Tibial nerve (tissue), 3 donors: Measurements from ENCODE around the gene BACH2.

Experiments
- CTCF ChIP-seq, 5 experiments: fragments of 200-600 bp in 3 of 5; fragments of 450-650 bp in 2 of 5; sonication (generic) in 3 of 5; IDR thresholded peaks; one replicate each; pipeline ENCODE4 v1.5.1; 2016 to 2019; ENCODE audit warnings: antibody characterized with exemption in 5 of 5, mild to moderate bottlenecking in 3 of 5, moderate library complexity in 2 of 5
- POLR2A ChIP-seq, 2 donors: fragments of 450-650 bp; IDR thresholded peaks; one replicate each; pipeline ENCODE4 v1.6.1; 2017; ENCODE audit warnings: antibody characterized with exemption in 2 of 2, mild to moderate bottlenecking in 2 of 2, moderate library complexity in 2 of 2

- TF ChIP-seq POLR2A (IDR thresholded peaks at IDR 0.05) (no peak), CTCF (IDR thresholded peaks at IDR 0.05) (no peak)
These were observed 198.0 kb downstream of the BACH2 start for GRCh38 chr6:90098627-90099026.
